Fibroblast of lung (primary cell): ENCODE results near the gene TMEM178B.

Experiments used
- CTCF ChIP-seq, 2 donors: IDR thresholded peaks in 1 of 2; conservative IDR thresholded peaks in 1 of 2; 1 replicate in 1 of 2; 2 replicates in 1 of 2; pipeline ENCODE4 v1.5.1; 2011 to 2012; ENCODE audit warnings: low read length in 2 of 2, control low read depth in 1 of 2, inconsistent platforms in 1 of 2, low read depth in 1 of 2, mild to moderate bottlenecking in 1 of 2
- EZH2 ChIP-seq: IDR thresholded peaks from 2 replicates; pipeline ENCODE4 v1.5.1; 2012; ENCODE audit warnings: low read length, control low read depth, mild to moderate bottlenecking; ENCODE audit errors: missing control alignments

DNA sequence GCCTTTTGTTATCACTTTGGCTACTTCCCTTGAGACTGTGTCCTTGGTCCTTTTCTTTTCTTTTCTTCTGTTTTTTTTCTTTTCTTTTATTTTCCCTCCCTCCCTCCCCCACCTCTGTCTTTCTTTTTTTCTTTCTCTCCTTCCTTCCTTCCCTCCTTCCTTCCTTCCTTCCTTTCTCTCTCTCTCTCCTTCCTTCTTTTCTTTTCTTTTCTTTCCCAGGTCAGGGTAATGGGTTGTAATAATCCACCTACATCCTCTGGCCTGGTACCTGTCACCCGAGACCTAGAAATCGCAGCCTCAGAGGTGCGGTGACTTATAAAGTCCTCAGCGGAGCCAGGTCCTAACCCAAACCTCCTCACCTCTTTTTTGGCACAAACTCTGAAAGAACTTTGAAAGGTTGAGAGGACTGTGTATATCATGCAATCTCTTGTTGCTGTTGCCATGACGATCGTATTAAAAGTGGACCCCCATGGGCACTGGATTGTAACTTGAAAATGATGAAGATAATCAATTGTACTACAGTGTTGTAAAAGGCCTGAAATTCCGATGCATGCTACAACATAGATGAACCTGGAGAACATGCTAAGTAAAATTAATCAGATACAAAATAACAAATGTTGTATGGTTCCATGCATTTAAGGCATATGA is 336.6 kb downstream of the TMEM178B start:
- TF ChIP-seq CTCF (conservative IDR thresholded peaks at IDR 0.05 in 1 of 2, IDR thresholded peaks at IDR 0.05 in 1 of 2; ENCODE audit: low read depth in 1 of 2, low read length in 2 of 2), result no peak
- no peak for TF ChIP-seq EZH2
